Measurements from ENCODE around the gene C11orf98.

GRCh38 chr11:62688491-62688890, 23.5 kb upstream of the C11orf98 start:
- TF ChIP-seq POLR2AphosphoS5 (IDR thresholded peaks at IDR 0.05) (no peak), CTCF (IDR thresholded peaks at IDR 0.05) (no peak), POLR2A (IDR thresholded peaks at IDR 0.05) (no peak), EP300 (IDR thresholded peaks at IDR 0.05) (no peak)
